ENCODE results near the gene SRRT.

Gene SRRT

DNA sequence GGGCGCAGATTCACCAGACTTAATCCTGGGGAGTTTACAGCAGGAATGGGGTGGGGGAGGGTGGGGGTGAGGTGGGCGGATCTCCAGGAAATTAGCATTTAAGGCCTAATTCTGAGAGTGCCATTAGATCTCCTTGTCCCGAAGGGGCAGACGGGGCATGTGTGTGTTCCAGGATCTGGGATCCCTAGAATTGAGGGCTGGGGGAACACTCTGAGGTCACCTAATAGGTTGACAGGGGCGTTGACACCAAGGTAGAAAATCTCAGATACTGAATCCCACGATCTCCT, 38.1 kb upstream of the SRRT start:
- DNase-seq (ENCODE audit: low spot score): no peak
- H3K27ac ChIP-seq: peak overlapping the region; percentile 94
- TF ChIP-seq, protein P1, sequence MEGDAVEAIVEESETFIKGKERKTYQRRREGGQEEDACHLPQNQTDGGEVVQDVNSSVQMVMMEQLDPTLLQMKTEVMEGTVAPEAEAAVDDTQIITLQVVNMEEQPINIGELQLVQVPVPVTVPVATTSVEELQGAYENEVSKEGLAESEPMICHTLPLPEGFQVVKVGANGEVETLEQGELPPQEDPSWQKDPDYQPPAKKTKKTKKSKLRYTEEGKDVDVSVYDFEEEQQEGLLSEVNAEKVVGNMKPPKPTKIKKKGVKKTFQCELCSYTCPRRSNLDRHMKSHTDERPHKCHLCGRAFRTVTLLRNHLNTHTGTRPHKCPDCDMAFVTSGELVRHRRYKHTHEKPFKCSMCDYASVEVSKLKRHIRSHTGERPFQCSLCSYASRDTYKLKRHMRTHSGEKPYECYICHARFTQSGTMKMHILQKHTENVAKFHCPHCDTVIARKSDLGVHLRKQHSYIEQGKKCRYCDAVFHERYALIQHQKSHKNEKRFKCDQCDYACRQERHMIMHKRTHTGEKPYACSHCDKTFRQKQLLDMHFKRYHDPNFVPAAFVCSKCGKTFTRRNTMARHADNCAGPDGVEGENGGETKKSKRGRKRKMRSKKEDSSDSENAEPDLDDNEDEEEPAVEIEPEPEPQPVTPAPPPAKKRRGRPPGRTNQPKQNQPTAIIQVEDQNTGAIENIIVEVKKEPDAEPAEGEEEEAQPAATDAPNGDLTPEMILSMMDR (conservative IDR thresholded peaks at IDR 0.05; ENCODE audit: low read depth): no peak
- CTCF ChIA-PET: interaction anchor here (0.6 kb wide), 1 partner anchor 131 kb away, joined by 3 read pairs; no protein-coding TSS in a partner anchor
- POLR2A ChIA-PET (ENCODE audit: low non-redundant PET): interaction anchor here (1.1 kb wide), 1 partner anchor 39 kb away, joined by 3 read pairs; the partner anchor contains the start of gene SRRT

DNA sequence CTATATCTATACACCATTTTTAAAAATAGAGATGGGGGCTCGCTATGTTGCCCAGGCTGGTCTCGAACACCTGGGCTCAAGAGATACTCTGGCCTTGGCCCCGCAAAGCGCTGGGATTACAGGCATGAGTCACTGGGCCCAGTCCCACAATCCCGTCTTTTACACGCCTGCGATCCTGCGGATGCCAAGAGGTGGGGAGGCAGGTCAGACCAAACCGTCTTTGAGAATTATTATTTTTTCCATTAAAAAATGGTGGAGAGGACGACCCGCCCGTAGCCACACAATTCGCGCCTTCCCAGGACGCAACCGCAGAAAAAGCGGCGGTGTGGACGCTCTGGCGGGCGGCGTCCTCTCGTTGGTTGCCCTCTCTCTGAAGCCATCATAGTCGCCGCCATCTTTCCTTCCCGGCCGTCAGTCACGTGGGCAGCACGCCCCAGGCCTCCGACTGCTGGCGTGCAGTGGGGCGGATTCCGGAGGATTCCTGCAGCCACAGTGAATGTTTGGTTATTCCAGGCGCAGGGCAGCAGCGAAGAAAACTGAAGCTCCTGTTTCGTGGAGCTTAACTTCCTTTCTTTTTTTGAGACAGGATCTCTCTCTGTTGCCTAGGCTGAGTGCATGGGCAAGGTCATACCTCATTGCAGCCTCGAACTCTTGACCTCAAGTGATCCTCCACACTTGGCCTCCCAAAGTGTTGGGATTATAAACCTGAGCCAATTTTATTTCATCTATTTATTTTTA, 37.6 kb upstream of the SRRT start:
- peak; percentile 51 for DNase-seq (ENCODE audit: low spot score)
- TF ChIP-seq, protein P1 (conservative IDR thresholded peaks at IDR 0.05; ENCODE audit: low read depth): no peak
- POLR2A ChIA-PET (ENCODE audit: low non-redundant PET): interaction anchor here (1.1 kb wide), 1 partner anchor 38 kb away, joined by 3 read pairs; the partner anchor contains the start of gene SRRT
- H3K27ac ChIP-seq: peak overlapping the region; percentile 94
- CTCF ChIA-PET: interaction anchor here (0.6 kb wide), 1 partner anchor 132 kb away, joined by 3 read pairs; no protein-coding TSS in a partner anchor

DNA sequence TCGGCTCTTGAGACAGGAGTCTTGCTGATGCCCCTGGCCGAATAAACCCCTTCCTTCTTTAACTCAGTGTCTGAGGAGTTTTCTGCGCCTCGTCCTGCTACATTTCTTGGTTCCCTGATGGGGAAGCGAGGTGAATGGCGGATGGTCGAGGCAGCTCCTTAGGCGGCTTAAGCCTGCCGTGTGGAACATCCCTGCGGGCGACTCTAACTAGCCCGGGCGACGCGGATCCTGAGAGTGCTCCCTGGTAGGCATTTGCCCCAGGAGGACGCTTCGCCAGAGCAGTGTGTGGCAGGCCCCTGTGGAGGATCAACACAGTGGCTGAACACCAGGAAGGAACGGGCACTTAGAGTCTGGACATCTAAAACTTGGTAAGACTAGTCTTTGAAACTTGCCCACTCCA, 35.5 kb upstream of the SRRT start:
- ChIA-PET CTCF (interaction anchor here (0.6 kb wide), 1 partner anchor 1627 kb away, joined by 5 read pairs; no protein-coding TSS in a partner anchor), POLR2A (ENCODE audit: low non-redundant PET) (no interaction called here)
- TF ChIP-seq, protein P1 (conservative IDR thresholded peaks at IDR 0.05; ENCODE audit: low read depth): no peak
- no peak for DNase-seq (ENCODE audit: low spot score)
- H3K27ac ChIP-seq: peak overlapping the region; percentile 94

DNA sequence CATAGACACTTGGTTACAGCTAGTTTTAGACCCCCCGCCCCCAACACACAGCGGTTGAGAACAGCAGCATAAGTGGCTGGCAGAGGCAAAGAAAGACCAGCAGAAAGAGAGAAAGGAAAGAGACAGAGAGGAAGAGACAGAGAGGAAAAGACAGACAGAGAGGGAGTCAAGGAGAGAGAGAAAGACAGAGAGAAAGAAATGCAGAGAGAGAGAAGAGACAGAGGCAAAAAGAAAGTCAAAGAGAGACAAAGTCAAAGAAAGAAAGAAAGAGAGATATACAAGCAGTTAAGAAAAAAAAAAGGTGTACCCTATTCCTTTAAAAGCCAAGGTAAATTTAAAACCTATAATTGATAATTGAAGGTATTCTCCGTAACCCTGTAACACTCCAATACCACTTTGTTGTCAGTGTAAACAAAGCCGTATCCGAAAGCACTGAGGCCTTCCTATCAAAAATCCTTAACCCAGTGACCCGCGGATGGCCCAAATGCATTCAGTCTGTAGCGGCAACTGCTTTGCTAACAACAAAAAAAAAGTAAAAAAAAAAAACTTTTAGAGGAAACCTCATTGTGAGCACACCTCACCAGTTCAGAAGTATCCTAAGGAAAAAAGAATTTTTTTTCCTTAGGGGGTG, 34.3 kb upstream of the SRRT start:
- POLR2A ChIA-PET (ENCODE audit: low non-redundant PET): no interaction called here
- TF ChIP-seq, protein P1 (conservative IDR thresholded peaks at IDR 0.05; ENCODE audit: low read depth): no peak
- H3K27ac ChIP-seq: no peak overlapping the region
- no peak for DNase-seq (ENCODE audit: low spot score)
- CTCF ChIA-PET: no interaction called here

- ChIA-PET CTCF (no interaction called here), POLR2A (ENCODE audit: low non-redundant PET) (no interaction called here)
- no peak overlapping the region for H3K27ac ChIP-seq
- TF ChIP-seq, protein P1 (conservative IDR thresholded peaks at IDR 0.05; ENCODE audit: low read depth): no peak
- no peak for DNase-seq (ENCODE audit: low spot score)
These were observed 27.5 kb upstream of the SRRT start for GRCh38 chr7:100847360-100847759.

DNA sequence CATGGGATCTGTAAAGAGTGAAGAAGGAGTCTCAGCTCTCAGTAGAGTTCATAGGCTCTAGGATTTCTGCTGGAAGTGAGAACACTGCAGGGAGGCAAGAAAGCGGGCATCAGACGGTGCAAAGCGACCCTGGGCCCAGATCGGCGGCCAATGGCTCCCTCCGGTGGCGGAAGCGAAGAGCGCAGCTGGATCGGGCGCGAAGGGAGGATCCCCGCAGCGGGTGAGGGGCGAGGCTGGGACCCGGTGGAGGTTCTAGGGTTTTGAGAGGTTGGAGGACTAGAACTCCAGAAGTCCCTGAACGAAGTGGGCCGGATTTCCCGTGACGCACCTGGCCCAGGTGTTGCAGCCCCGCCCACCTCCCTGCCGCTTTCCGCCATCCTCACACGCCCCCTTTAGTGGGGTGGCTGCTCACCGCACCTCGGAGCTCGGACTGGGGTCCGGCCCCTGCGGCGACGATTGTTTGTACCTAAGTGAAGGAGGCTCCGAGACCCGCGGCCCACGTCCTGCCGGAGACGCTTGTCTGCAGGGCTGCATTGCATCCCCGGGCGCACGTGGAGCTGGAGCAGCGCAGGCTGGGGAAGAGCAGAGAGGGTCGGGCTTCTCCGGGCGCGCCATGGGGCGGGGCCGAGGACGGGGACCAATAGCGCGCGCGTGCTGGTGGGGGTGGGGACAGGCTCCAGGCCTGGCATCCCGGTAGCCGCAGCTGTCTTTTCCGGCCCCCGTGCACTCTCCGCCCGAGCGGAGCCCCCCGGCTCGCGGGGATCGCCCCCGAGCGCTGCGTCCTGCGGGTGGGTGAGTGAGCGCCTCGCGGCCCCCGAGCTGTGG, 22.6 kb upstream of the SRRT start, which contains the start of gene SLC12A9:
Gene SLC12A9 (plus strand): TSS at position 666 of the 825 bp plus-strand sequence. CDS start 1,485 bp downstream, outside the sequence.
- ChIA-PET CTCF (interaction anchor here (0.5 to 3.4 kb wide), 28 partner anchors 9 to 1261 kb away, joined by 3 to 40 read pairs (median 4); partner anchors contain the start of genes EPO and POP7), POLR2A (ENCODE audit: low non-redundant PET) (interaction anchor here (1.7 kb wide), 1 partner anchor 147 kb away, joined by 7 read pairs; the partner anchor contains the start of gene POP7)
- DNase-seq (ENCODE audit: low spot score): peak; percentile 97
- TF ChIP-seq, protein P1 (conservative IDR thresholded peaks at IDR 0.05; ENCODE audit: low read depth): peak; percentile 97
- peak within 1 kb of the TSS; percentile 73 for H3K27ac ChIP-seq

Measured in RWPE1 (cell line).